GM19324 (cell line): ENCODE measurements around the gene ATP10A.

Experiments
- ATAC-seq: cut with Tn5 transposase; IDR thresholded peaks from one replicate; pipeline ENCODE4 v1.9.1; 2021; ENCODE audit warnings: mild to moderate bottlenecking, moderate library complexity; ENCODE audit not compliant: unreplicated experiment, low FRiP score

ATP10A gene

DNA sequence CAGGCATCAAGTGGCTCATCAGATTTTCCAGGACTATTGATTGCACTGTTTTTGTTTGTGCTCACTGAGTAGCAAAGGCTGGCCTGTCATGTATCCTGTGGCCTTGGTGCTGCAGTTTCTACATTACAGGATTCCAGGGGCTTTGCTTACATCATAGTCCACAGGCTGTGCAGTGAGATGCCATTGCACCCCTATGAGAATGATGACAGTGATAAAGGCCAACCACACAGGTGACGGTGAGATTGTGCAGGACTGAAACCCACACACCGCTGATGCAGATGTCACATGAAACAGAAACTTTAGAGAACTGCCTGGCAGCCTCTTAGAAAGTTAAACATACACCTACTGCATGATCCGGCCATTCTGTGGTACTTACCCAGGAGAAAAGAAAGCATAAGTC is 229.3 kb downstream of the ATP10A start:
- no peak for ATAC-seq

- no peak for ATAC-seq
Observed at GRCh38 chr15:25631971-25632370, 231.2 kb downstream of the ATP10A start.
